Measurements from ENCODE around the gene DCUN1D2.
"Not testable (repeated sequence)": the region's sequence is repeated elsewhere in the genome, so short reads cannot be mapped to it uniquely, and the experiment has no call there.

The DCUN1D2 gene

DNA sequence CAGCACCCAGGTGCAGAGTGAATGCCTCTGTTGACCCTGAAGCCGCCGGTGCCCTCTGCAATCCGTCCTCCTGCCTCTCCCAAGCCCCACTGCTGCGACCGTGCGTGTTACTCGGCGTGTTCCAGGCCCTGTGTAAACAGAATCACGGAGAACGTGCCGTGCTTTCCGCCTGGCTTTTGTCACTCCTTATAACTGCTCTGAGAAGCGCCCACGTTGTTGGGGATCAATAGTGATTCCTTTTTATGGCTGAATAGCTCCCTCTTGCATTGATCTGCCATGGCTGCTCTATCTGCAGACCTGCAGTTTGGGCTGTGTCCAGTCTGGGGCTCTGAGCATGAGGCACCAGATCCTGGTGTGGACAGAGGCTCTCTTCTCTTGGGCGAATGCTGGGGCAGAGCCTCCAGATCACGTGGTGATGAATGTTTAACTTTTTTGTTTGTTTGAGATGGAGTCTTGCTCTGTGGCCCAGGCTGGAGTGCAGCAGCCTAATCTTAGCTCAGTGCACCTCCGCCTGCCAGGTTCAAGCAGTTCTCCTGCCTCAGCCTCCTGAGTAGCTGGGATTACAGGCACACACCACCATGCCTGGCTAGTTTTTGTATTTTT is 53.0 kb downstream of the DCUN1D2 start:
- no peak overlapping the region for H3K4me3 ChIP-seq (replicated peaks; ENCODE audit: low read depth, low read length)
- TF ChIP-seq, protein P1, sequence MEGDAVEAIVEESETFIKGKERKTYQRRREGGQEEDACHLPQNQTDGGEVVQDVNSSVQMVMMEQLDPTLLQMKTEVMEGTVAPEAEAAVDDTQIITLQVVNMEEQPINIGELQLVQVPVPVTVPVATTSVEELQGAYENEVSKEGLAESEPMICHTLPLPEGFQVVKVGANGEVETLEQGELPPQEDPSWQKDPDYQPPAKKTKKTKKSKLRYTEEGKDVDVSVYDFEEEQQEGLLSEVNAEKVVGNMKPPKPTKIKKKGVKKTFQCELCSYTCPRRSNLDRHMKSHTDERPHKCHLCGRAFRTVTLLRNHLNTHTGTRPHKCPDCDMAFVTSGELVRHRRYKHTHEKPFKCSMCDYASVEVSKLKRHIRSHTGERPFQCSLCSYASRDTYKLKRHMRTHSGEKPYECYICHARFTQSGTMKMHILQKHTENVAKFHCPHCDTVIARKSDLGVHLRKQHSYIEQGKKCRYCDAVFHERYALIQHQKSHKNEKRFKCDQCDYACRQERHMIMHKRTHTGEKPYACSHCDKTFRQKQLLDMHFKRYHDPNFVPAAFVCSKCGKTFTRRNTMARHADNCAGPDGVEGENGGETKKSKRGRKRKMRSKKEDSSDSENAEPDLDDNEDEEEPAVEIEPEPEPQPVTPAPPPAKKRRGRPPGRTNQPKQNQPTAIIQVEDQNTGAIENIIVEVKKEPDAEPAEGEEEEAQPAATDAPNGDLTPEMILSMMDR (IDR thresholded peaks at IDR 0.05; ENCODE audit: low read length, missing control alignments): no peak
- no peak for DNase-seq (ENCODE audit: low read depth)

DNA sequence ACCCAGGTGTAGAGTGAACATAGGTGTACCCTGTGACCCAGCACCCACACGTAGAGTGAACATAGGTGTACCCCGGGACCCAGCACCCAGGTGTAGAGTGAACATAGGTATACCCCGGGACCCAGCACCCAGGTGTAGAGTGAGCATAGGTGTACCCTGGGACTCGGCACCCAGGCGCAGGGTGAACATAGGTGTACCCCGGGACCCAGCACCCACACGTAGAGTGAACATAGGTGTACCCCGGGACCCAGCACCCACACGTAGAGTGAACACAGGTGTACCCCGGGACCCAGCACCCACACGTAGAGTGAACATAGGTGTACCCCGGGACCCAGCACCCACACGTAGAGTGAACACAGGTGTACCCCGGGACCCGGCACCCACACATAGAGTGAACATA is 53.6 kb downstream of the DCUN1D2 start:
- H3K4me3 ChIP-seq (replicated peaks; ENCODE audit: low read depth, low read length); DNase-seq (ENCODE audit: low read depth): not testable (repeated sequence)

DNA sequence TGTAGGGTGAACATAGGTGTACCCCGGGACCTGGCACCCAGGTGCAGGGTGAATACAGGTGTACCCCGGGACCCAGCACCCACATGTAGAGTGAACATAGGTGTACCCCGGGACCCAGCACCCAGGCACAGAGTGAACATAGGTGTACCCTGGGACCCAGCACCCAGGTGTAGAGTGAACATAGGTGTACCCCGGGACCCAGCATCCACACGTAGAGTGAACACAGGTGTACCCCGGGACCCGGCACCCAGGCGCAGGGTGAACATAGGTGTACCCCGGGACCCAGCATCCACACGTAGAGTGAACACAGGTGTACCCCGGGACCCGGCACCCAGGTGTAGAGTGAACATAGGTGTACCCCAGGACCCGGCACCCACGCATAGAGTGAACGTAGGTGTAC is 54.6 kb downstream of the DCUN1D2 start:
- not testable (repeated sequence) for DNase-seq (ENCODE audit: low read depth); H3K4me3 ChIP-seq (replicated peaks; ENCODE audit: low read depth, low read length)

DNA sequence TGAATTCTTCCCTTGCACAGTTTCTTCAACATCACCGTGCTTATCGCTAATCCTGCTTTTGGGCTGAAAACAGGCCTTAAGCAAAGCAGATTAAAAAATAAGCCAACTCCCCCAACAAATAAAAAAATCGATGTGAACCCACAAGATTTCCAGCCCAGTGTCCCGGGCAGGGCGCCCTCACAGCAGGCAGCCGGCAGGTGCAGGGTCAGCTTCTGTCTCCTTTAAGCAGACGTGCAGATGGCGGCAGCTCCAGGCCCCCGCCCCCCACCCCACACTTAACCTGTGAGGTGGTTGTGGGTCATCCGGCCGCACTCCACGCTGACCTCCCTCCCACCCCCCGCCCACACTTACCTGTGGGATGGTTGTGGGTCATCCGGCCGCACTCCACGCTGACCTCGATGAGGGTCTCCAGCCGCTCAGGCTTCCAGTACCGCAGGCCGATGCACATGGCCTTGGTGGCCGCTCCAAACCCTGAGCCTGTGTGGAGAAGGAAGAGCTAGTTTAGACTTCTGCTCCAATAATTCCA is 57.1 kb downstream of the DCUN1D2 start:
- no peak overlapping the region for H3K4me3 ChIP-seq (replicated peaks; ENCODE audit: low read depth, low read length)
- TF ChIP-seq, protein P1 (IDR thresholded peaks at IDR 0.05; ENCODE audit: low read length, missing control alignments): no peak
- DNase-seq (ENCODE audit: low read depth): no peak

DNA sequence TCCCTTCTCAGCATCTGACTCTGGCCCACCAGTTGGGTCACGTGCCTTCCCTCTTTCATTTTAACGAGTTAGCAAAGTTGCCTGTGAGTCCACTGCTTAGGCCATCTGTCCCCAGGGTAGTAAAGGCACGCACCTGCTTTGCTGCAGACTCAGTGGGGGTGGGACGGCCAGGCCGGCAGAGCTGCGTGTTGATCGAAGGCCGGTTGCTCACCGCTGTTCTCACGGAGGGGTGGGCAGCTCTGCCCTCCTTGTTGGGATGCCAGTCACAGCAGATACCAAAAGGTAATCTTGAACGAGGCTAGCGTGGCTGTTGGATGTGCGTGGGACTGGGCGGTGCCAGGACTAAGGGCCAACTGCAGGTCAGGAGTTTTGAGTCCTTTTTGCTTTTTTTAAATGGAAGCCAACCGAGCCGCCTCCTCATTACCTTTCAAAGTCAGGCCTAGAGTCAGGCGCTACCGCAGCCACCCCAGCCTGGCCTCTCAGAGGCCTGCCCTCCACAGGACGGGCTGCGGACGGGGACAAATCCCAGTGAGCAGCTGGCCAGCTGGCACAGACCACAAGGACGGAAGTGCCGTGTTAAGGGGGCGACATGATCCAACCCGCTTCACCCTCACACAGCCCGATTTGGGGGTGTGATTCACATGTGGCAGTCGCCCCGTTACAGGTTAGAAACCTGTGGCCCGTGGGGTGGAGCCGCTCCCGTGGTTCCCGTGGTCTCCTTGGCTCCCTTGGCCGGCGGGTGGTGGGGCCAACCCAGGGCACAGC is 57.8 kb downstream of the DCUN1D2 start:
- DNase-seq (ENCODE audit: low read depth): no peak
- no peak overlapping the region for H3K4me3 ChIP-seq (replicated peaks; ENCODE audit: low read depth, low read length)
- TF ChIP-seq, protein P1 (IDR thresholded peaks at IDR 0.05; ENCODE audit: low read length, missing control alignments): no peak

DNA sequence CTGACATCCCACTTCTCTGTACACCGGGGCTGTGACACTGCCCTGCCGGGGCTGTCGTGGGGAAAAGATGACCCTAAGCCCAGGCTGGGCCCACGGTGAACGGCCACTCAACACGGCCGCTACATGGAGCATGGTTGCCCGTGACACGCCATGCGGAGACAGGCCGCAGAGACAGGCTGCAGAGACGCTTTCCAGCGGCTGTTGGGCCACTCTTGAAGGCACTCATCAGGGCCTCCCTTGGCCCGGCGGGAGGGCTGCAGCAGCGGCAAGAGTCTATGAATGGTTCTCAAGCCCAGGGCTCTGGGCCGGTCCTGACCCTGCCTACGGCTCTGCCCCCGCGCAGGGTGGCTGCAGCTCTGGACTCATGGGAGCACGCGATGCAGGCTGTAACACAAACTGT is 59.3 kb downstream of the DCUN1D2 start:
- DNase-seq (ENCODE audit: low read depth): no peak

DNA sequence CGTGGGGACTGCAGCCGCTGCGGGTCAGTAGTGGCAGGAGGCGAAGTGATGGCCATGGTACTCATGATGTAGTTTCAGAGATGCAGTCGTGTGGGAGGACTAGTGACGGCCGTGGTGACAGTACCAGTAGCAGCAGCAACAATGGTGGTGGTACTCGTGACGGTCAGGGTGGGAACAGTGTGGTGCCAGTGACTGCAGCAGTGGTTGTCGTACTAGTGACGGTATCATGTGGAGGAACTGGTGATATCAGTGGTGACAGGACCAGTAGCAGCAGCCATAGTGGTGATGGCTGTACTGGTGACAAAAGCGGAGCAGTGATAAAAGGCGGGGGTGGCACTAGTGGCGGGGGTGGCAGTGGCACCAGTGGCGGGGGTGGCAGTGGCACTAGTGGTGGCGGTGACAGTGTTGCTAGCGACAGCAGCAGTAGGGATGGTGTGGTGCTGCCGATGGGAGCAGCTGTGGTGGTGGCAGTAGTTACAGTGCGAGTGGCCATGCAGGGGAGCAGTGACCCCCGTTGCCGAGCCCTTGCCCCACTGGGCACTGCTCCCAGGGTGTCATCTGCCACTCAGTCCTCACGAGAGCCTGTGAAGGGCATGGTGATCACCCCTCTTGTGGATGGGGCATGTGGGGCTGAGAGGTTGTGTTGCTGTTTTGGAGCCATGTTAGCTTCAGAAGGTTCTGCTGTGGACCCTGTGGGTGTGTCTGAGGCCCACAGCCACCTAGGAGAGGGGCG is 60.0 kb downstream of the DCUN1D2 start:
- DNase-seq (ENCODE audit: low read depth): no peak
- TF ChIP-seq, protein P1 (IDR thresholded peaks at IDR 0.05; ENCODE audit: low read length, missing control alignments): no peak
- H3K4me3 ChIP-seq (replicated peaks; ENCODE audit: low read depth, low read length): no peak overlapping the region

More for the DNA sequence above, 59.3 kb downstream of the DCUN1D2 start:
- TF ChIP-seq, protein P1 (IDR thresholded peaks at IDR 0.05; ENCODE audit: low read length, missing control alignments): no peak
- H3K4me3 ChIP-seq (replicated peaks; ENCODE audit: low read depth, low read length): no peak overlapping the region

Data from fibroblast of pulmonary artery (primary cell).